ENCODE results near the gene WNT3A.

DNA sequence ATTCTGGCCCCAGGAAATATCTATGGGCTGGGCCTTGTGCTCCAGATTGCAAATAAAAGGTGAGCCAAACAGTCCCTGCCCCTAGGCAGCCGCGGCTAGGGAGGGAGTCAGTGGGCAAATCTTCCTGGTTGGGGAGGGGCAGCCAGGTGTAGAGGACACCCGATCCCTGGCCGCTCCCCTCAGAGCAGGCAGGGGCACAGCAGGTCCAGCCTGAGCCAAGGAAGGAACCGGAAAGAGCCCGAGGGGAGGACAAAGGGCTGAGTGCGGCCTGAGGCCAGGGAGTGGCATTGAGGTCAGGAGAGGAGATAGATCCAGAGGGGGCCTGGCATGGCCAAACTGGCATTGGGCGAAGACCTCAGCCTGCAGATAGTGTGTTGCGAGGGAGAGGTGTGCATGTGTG is 39.1 kb downstream of the WNT3A start:
- no peak for TF ChIP-seq POLR2AphosphoS5 (IDR thresholded peaks at IDR 0.05; ENCODE audit: low read depth, low read length)
- TF ChIP-seq POLR2A (IDR thresholded peaks at IDR 0.05; ENCODE audit: low read depth, low read length), result no peak
- TF ChIP-seq TAF1 (IDR thresholded peaks at IDR 0.05; ENCODE audit: low read depth, low read length), result no peak

Data from GM12891 (cell line).